Nephron (organoid): ENCODE data around the gene ZSWIM4.

Experiments used
- H3K27ac Mint-ChIP-seq, 3 experiments: 2 replicates each; pipeline ENCODE4 v1.8.0; 2020; ENCODE audit warnings: mixed read lengths in 3 of 3, mild to moderate bottlenecking in 2 of 3, moderate library complexity in 1 of 3
- H3K27me3 Mint-ChIP-seq: 2 replicates; pipeline ENCODE4 v1.8.0; 2021; ENCODE audit warnings: low read depth, mild to moderate bottlenecking, moderate library complexity, mixed read lengths
- H3K36me3 Mint-ChIP-seq: 2 replicates; pipeline ENCODE4 v1.8.0; 2020; ENCODE audit warnings: low read depth, mixed read lengths
- H3K4me1 Mint-ChIP-seq: 2 replicates; pipeline ENCODE4 v1.8.0; 2020; ENCODE audit warnings: mixed read lengths
- H3K4me3 Mint-ChIP-seq, 3 experiments: 2 replicates each; pipeline ENCODE4 v1.8.0; 2020; ENCODE audit warnings: mild to moderate bottlenecking in 3 of 3, mixed read lengths in 3 of 3, moderate library complexity in 2 of 3
- H3K9me3 Mint-ChIP-seq: 2 replicates; pipeline ENCODE4 v1.8.0; 2020; ENCODE audit warnings: mixed read lengths
- CTCF ChIP-seq, 3 experiments: fragments of 200-600 bp; sonication (generic); IDR thresholded peaks; one replicate each; pipeline ENCODE4 v1.5.0; 2021; ENCODE audit warnings: antibody characterized with exemption in 3 of 3; ENCODE audit not compliant: unreplicated experiment in 3 of 3

ZSWIM4 gene

GRCh38 chr19:13841962-13842290 is 46.7 kb downstream of the ZSWIM4 start:
- Mint-ChIP-seq H3K27me3 (no peaks in the 10 kb centered on the region), H3K27ac (peak overlapping the region; percentile 86 to 94 (median 90))

GRCh38 chr19:13842291-13843103 is 47.3 kb downstream of the ZSWIM4 start:
- no peaks in the 10 kb centered on the region for H3K9me3 Mint-ChIP-seq
- no peaks in the 10 kb centered on the region for H3K27me3 Mint-ChIP-seq
- H3K27ac Mint-ChIP-seq: peak overlapping the region; percentile 90 to 98 (median 94)
- H3K36me3 Mint-ChIP-seq: no peaks in the 10 kb centered on the region
- peak overlapping the region; percentile 95 to 97 (median 96) for H3K4me3 Mint-ChIP-seq
- no peak for TF ChIP-seq CTCF (IDR thresholded peaks at IDR 0.05; ENCODE audit: unreplicated experiment in 3 of 3)
- H3K4me1 Mint-ChIP-seq: peaks cover 34% of the 10 kb centered on the region

More at GRCh38 chr19:13841962-13842290, 46.7 kb downstream of the ZSWIM4 start:
- Mint-ChIP-seq H3K4me1 (peaks cover 33% of the 10 kb centered on the region), H3K9me3 (no peaks in the 10 kb centered on the region), H3K4me3 (peak overlapping the region; percentile 95 to 97 (median 96)), H3K36me3 (no peaks in the 10 kb centered on the region)
- no peak for TF ChIP-seq CTCF (IDR thresholded peaks at IDR 0.05; ENCODE audit: unreplicated experiment in 3 of 3)

- TF ChIP-seq CTCF (IDR thresholded peaks at IDR 0.05; ENCODE audit: unreplicated experiment in 3 of 3): no peak
- Mint-ChIP-seq H3K9me3 (no peaks in the 10 kb centered on the region), H3K27me3 (no peaks in the 10 kb centered on the region), H3K4me1 (peaks cover 34% of the 10 kb centered on the region), H3K36me3 (no peaks in the 10 kb centered on the region), H3K27ac (peak overlapping the region; percentile 86 to 98 (median 89)), H3K4me3 (peak overlapping the region; percentile 92 to 93 (median 93))
These were observed 48.1 kb downstream of the ZSWIM4 start for GRCh38 chr19:13843104-13843921.

- Mint-ChIP-seq H3K4me3 (peak overlapping the region; percentile 92 to 93 (median 93)), H3K27me3 (peaks cover 4% of the 10 kb centered on the region), H3K4me1 (peaks cover 42% of the 10 kb centered on the region), H3K36me3 (no peaks in the 10 kb centered on the region), H3K27ac (peak overlapping the region; percentile 84 to 98 (median 95)), H3K9me3 (no peaks in the 10 kb centered on the region)
- no peak for TF ChIP-seq CTCF (IDR thresholded peaks at IDR 0.05; ENCODE audit: unreplicated experiment in 3 of 3)
These were observed 48.9 kb downstream of the ZSWIM4 start for GRCh38 chr19:13844130-13844631.

GRCh38 chr19:13846557-13847406 is 51.5 kb downstream of the ZSWIM4 start:
- no peak for TF ChIP-seq CTCF (IDR thresholded peaks at IDR 0.05; ENCODE audit: unreplicated experiment in 3 of 3)
- H3K27ac Mint-ChIP-seq: peak overlapping the region; percentile 97 to 99 (median 98)
- no peaks in the 10 kb centered on the region for H3K36me3 Mint-ChIP-seq
- peaks cover 4% of the 10 kb centered on the region for H3K27me3 Mint-ChIP-seq
- H3K4me1 Mint-ChIP-seq: peaks cover 46% of the 10 kb centered on the region
- H3K9me3 Mint-ChIP-seq: no peaks in the 10 kb centered on the region
- peak overlapping the region; percentile 68 to 79 (median 78) for H3K4me3 Mint-ChIP-seq
